Naive thymus-derived CD4-positive, alpha-beta T cell (primary cell): ENCODE results near the gene CRTC2. TPM values are rescaled to one million over a fixed set of nuclear protein-coding genes. Genes with fewer than 3 reads are reported as not detected.

Experiments used
- ATAC-seq: fragments of 150-1000 bp; cut with Tn5 transposase; 2 replicates; pipeline ENCODE4 v1.10.0; 2021; ENCODE audit warnings: mild to moderate bottlenecking, moderate library complexity
- CTCF ChIA-PET: fragments of 350-600 bp; sonication (Branson Sonifier 250); formaldehyde crosslinking; loops from one replicate; lab custom pipeline; 2021; ENCODE audit warnings: antibody characterized with exemption; lab: Charles Lee
- POLR2A ChIA-PET: fragments of 350-600 bp; sonication (Branson Sonifier 250); formaldehyde crosslinking; loops from one replicate; lab custom pipeline; 2021; ENCODE audit warnings: antibody characterized with exemption, inconsistent platforms; lab: Charles Lee
- DNase-seq, 9 donors: peaks; one replicate each; pipeline versions ENCODE4 v3.0.0 to v3.0.0-alpha.2; 2020 to 2022; ENCODE audit warnings: mixed read lengths in 1 of 9
- H3K27ac ChIP-seq: one replicate; pipeline ENCODE4 v1.7.0; 2013; ENCODE audit warnings: mild to moderate bottlenecking, low read depth, low read length, moderate library complexity
- H3K27me3 ChIP-seq, 2 donors: one replicate each; pipeline ENCODE4 v1.7.0; 2013; ENCODE audit warnings: low read length in 2 of 2, mild to moderate bottlenecking in 2 of 2, moderate library complexity in 2 of 2; ENCODE audit not compliant: control insufficient read depth in 2 of 2, insufficient read depth in 2 of 2
- H3K36me3 ChIP-seq, 3 experiments: 1 replicate in 2 of 3; 2 replicates in 1 of 3; pipeline ENCODE4 v1.7.0; 2013; ENCODE audit warnings: low read length in 3 of 3, mild to moderate bottlenecking in 3 of 3, moderate library complexity in 1 of 3; ENCODE audit not compliant: insufficient read depth in 3 of 3, control insufficient read depth in 2 of 3
- H3K4me1 ChIP-seq, 2 donors: one replicate each; pipeline ENCODE4 v1.7.0; 2013; ENCODE audit warnings: low read length in 2 of 2, mild to moderate bottlenecking in 2 of 2, moderate library complexity in 1 of 2; ENCODE audit not compliant: control insufficient read depth in 2 of 2, insufficient read depth in 2 of 2
- H3K4me3 ChIP-seq: 2 replicates; pipeline ENCODE4 v1.7.0; 2013; ENCODE audit warnings: mild to moderate bottlenecking, low read length
- H3K9me3 ChIP-seq, 3 experiments: 1 replicate in 2 of 3; 2 replicates in 1 of 3; pipeline ENCODE4 v1.7.0; 2013; ENCODE audit warnings: low read length in 3 of 3; ENCODE audit not compliant: control insufficient read depth in 2 of 3
- H3K27ac Mint-ChIP-seq, 9 donors: one replicate each; pipeline ENCODE4 v1.8.0; 2020 to 2022; ENCODE audit warnings: mixed read lengths in 9 of 9, mild to moderate bottlenecking in 8 of 9, moderate library complexity in 5 of 9, inconsistent platforms in 2 of 9
- H3K27me3 Mint-ChIP-seq, 5 donors: one replicate each; pipeline ENCODE4 v1.8.0; 2021 to 2022; ENCODE audit warnings: mixed read lengths in 5 of 5, mild to moderate bottlenecking in 1 of 5
- H3K36me3 Mint-ChIP-seq, 5 donors: one replicate each; pipeline ENCODE4 v1.8.0; 2020 to 2022; ENCODE audit warnings: mixed read lengths in 5 of 5, mild to moderate bottlenecking in 3 of 5, inconsistent platforms in 1 of 5
- H3K4me1 Mint-ChIP-seq, 7 donors: one replicate each; pipeline ENCODE4 v1.8.0; 2020 to 2022; ENCODE audit warnings: mixed read lengths in 7 of 7, mild to moderate bottlenecking in 3 of 7, inconsistent platforms in 1 of 7
- H3K4me3 Mint-ChIP-seq, 10 donors: one replicate each; pipeline ENCODE4 v1.8.0; 2020 to 2022; ENCODE audit warnings: mild to moderate bottlenecking in 10 of 10, mixed read lengths in 10 of 10, moderate library complexity in 6 of 10, inconsistent platforms in 2 of 10
- H3K9me3 Mint-ChIP-seq, 11 donors: one replicate each; pipeline ENCODE4 v1.8.0; 2020 to 2022; ENCODE audit warnings: mixed read lengths in 11 of 11, mild to moderate bottlenecking in 4 of 11, inconsistent platforms in 1 of 11, moderate library complexity in 1 of 11
- intact Hi-C, 2 donors: fragments of 100-400 bp; cut with micrococcal nuclease; formaldehyde crosslinking; loops; one replicate each; pipeline ENCODE4 v1.15.1; 2023
- polyA plus RNA-seq, 2 donors: library from polyadenylated mRNA; unstranded; fragments of 300-500 nt; fragmentation: Illumina TruSeq; gene quantifications; one replicate each; pipeline ENCODE4 v1.2.3, GENCODE V29; 2021
- total RNA-seq, 6 experiments: library from RNA in 5 of 6; stranded (reverse) in 5 of 6; gene quantifications; 1 replicate in 5 of 6; 2 replicates in 1 of 6; pipeline ENCODE4 v1.2.3 and lab custom pipeline; 2021 to 2026

Gene CRTC2
- total and polyA plus RNA-seq, 7 experiments from 2014 or later, result 25.2 to 157 (median 111) TPM

DNA sequence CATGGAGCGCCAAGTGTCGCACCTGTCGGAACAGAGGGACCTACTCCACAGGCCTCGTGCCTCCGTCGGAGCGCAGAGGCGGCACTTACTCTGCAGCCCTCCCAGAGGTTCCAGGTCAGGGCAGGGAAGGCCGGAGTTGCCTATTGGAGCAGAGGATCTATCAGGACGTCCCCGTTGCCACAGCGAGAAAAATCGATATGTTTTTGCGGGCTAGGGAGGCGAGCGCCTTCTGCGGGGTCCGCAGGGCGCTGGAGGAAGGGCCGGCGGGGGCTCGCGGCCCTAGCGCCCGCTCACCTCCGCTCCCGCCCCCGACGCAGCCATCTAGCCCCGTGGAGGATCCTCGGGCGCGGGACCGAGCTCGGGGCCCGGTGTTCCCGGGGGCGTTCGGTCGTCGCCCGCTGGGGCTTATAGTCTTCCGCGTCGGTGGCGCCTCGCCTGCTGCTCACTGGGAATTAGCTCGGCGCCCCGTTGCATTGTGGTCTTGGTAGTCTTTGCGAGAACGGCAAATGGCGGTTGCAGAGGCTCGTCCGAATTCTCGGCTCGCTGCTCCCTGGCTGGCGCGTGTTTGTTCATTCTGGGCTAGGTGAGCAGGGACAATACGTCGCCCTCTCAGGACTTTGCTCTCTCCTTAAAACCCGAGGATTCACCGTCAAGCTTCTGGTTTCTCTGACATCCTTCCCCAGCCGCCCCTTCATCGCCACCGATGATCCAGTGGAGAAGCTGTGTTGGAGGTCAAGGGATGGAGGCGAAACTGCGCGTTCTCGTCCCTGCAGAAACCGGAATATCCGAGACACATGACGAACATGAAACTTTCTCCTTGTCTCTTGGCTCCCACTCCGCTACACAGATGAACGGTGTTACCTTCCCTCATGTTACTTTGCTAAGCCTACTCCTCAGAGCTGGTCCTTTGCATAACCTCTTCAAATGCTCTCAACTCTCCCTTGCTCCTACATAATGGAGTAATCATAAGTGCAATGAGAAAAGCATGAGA is 19.1 kb upstream of the CRTC2 start, which contains the start of gene JTB:
TSS of gene JTB (minus strand) at position 425 of the 991 bp plus-strand sequence. CDS start at position 3, 422 bp downstream.
- Histone ChIP-seq H3K27me3 (no peaks in the 10 kb centered on the region), H3K27ac (peak within 1 kb of the TSS; percentile 96), H3K36me3 (peaks cover 0 to 45% (median 3%) of the 10 kb centered on the region in 3 experiments), H3K4me1 (peaks cover 9 to 15% of the 10 kb centered on the region in 2 donors), H3K4me3 (peak within 1 kb of the TSS; percentile 94), H3K9me3 (no peaks in the 10 kb centered on the region)
- intact Hi-C loops, result loop anchor here (1.0 to 5.0 kb wide), 10 partner anchors 9 to 295 kb away; partner anchors contain the start of genes CREB3L4 (in 2 of the 2), CRTC2 (in 2 of the 2), RAB13 (in 2 of the 2) and RPS27 (in 2 of the 2)
- Mint-ChIP-seq H3K27ac (peak within 1 kb of the TSS; percentile 84 to 98 (median 94)), H3K9me3 (no peaks in the 10 kb centered on the region), H3K36me3 (peaks cover 5 to 19% (median 13%) of the 10 kb centered on the region in 5 donors), H3K27me3 (no peaks in the 10 kb centered on the region), H3K4me3 (peak within 1 kb of the TSS; percentile 92 to 99 (median 97)), H3K4me1 (peaks cover 23 to 51% (median 40%) of the 10 kb centered on the region in 7 donors)
- CTCF ChIA-PET, result interaction anchor here (0.8 to 2.9 kb wide), 14 partner anchors 9 to 164 kb away, joined by 3 to 18 read pairs (median 4); partner anchors contain the start of genes CREB3L4, CRTC2, DENND4B and GATAD2B
- peak; percentile 65 to 89 (median 78) for DNase-seq
- peak; percentile 98 for ATAC-seq
- POLR2A ChIA-PET, result interaction anchor here (0.6 to 8.8 kb wide), 25 partner anchors 10 to 1066 kb away, joined by 3 to 157 read pairs (median 5); partner anchors contain the start of genes CHTOP, CREB3L4, CRTC2 and DENND4B

GRCh38 chr1:153976819-153977249 is 18.4 kb upstream of the CRTC2 start:
- peaks cover 5 to 20% (median 13%) of the 10 kb centered on the region in 5 donors for H3K36me3 Mint-ChIP-seq
- CTCF ChIA-PET, result interaction anchor here (0.8 to 2.9 kb wide), 9 partner anchors 8 to 55 kb away, joined by 3 to 18 read pairs (median 3); partner anchors contain the start of genes DENND4B and RAB13
- POLR2A ChIA-PET, result interaction anchor here (0.6 to 8.8 kb wide), 13 partner anchors 9 to 191 kb away, joined by 3 to 157 read pairs (median 15); partner anchors contain the start of genes CREB3L4, CRTC2, DENND4B and GATAD2B
- peak overlapping the region; percentile 84 to 98 (median 94) for H3K27ac Mint-ChIP-seq
- peak overlapping the region; percentile 94 for H3K4me3 ChIP-seq
- peaks cover 0 to 46% (median 3%) of the 10 kb centered on the region in 3 experiments for H3K36me3 ChIP-seq
- H3K27me3 ChIP-seq, result no peaks in the 10 kb centered on the region
- peaks cover 23 to 58% (median 46%) of the 10 kb centered on the region in 7 donors for H3K4me1 Mint-ChIP-seq
- ATAC-seq (no peak), DNase-seq (peak in 1 of 9 donors; percentile 29)
- H3K27ac ChIP-seq, result peak overlapping the region; percentile 96
- H3K27me3 Mint-ChIP-seq, result no peaks in the 10 kb centered on the region
- no peaks in the 10 kb centered on the region for H3K9me3 Mint-ChIP-seq
- intact Hi-C loops, result loop anchor here (1.0 to 5.0 kb wide), 10 partner anchors 9 to 295 kb away; partner anchors contain the start of genes CREB3L4 (in 2 of the 2), CRTC2 (in 2 of the 2), RAB13 (in 2 of the 2) and RPS27 (in 2 of the 2)
- H3K9me3 ChIP-seq, result no peaks in the 10 kb centered on the region
- peaks cover 9 to 18% of the 10 kb centered on the region in 2 donors for H3K4me1 ChIP-seq
- peak overlapping the region; percentile 92 to 99 (median 97) for H3K4me3 Mint-ChIP-seq

DNA sequence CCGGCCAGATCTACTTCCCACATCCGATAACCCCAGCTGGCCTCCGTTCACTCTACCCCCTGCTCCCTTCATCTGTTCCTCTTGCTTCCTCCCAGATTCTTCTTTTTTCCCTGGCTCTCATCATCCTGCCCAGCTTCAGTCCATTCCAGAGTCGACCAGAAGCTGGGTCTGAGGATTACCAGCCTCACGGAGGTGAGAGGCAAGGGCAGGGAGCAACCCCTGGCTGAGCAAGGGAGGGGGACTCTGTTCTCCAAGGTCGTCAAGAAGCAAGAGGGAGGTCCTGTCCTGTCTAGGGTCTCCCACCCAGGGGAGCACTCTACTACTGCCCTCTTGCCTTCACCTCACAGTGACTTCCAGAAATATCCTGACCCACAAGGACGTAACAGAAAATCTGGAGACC is 15.1 kb upstream of the CRTC2 start:
- peaks cover 9 to 21% of the 10 kb centered on the region in 2 donors for H3K4me1 ChIP-seq
- DNase-seq (no peak), ATAC-seq (no peak)
- H3K27me3 Mint-ChIP-seq, result no peaks in the 10 kb centered on the region
- no peaks in the 10 kb centered on the region for H3K27me3 ChIP-seq
- ChIA-PET POLR2A (interaction anchor here (1.3 to 8.8 kb wide), 6 partner anchors 6 to 28 kb away, joined by 6 to 157 read pairs (median 56); partner anchors contain the start of genes CREB3L4, CRTC2, DENND4B and RAB13), CTCF (interaction anchor here (1.3 to 2.0 kb wide), 2 partner anchors 16 to 70 kb away, joined by 3 to 5 read pairs; no protein-coding TSS in a partner anchor)
- no peaks in the 10 kb centered on the region for H3K9me3 ChIP-seq
- H3K9me3 Mint-ChIP-seq, result no peaks in the 10 kb centered on the region
- H3K4me1 Mint-ChIP-seq, result peaks cover 17 to 59% (median 48%) of the 10 kb centered on the region in 7 donors
- H3K27ac Mint-ChIP-seq, result peak overlapping the region in 5 of 9 donors; percentile 28 to 67 (median 29)
- H3K4me3 ChIP-seq, result no peak overlapping the region
- intact Hi-C loops, result no loop called here
- no peak overlapping the region for H3K27ac ChIP-seq
- no peak overlapping the region for H3K4me3 Mint-ChIP-seq
- H3K36me3 Mint-ChIP-seq, result peaks cover 5 to 20% (median 13%) of the 10 kb centered on the region in 5 donors
- H3K36me3 ChIP-seq, result peaks cover 0 to 46% (median 3%) of the 10 kb centered on the region in 3 experiments

DNA sequence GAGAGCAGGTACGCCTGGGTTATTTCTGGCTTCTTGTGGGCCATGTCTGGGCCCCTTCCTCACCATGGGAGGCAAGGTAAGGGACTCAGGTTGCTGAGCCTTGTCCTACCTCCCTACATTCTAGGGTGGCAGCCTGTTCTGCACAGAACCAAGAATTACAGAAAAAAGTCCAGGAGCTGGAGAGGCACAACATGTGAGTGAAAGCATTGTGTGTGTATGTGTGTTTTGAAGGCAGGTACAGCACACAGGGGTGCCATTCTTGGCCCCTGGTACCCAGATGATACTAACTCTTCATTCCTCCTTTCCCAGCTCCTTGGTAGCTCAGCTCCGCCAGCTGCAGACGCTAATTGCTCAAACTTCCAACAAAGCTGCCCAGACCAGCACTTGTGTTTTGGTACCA is 14.7 kb upstream of the CRTC2 start:
- Histone ChIP-seq H3K9me3 (no peaks in the 10 kb centered on the region), H3K36me3 (peaks cover 0 to 46% (median 3%) of the 10 kb centered on the region in 3 experiments), H3K27me3 (no peaks in the 10 kb centered on the region), H3K4me3 (no peak overlapping the region), H3K27ac (no peak overlapping the region), H3K4me1 (peaks cover 10 to 19% of the 10 kb centered on the region in 2 donors)
- ChIA-PET CTCF (interaction anchor here (2.0 kb wide), 1 partner anchor 16 kb away, joined by 5 read pairs; no protein-coding TSS in a partner anchor), POLR2A (interaction anchor here (1.3 to 8.8 kb wide), 4 partner anchors 10 to 27 kb away, joined by 6 to 157 read pairs (median 56); partner anchors contain the start of genes CRTC2, DENND4B, RAB13 and RPS27)
- Mint-ChIP-seq H3K27me3 (no peaks in the 10 kb centered on the region), H3K36me3 (peaks cover 5 to 20% (median 13%) of the 10 kb centered on the region in 5 donors), H3K9me3 (no peaks in the 10 kb centered on the region), H3K4me3 (peak overlapping the region in 1 of 10 donors; percentile 6), H3K4me1 (peaks cover 13 to 56% (median 45%) of the 10 kb centered on the region in 7 donors), H3K27ac (peak overlapping the region in 6 of 9 donors; percentile 29 to 67 (median 54))
- ATAC-seq (no peak), DNase-seq (no peak)
- intact Hi-C loops, result no loop called here

DNA sequence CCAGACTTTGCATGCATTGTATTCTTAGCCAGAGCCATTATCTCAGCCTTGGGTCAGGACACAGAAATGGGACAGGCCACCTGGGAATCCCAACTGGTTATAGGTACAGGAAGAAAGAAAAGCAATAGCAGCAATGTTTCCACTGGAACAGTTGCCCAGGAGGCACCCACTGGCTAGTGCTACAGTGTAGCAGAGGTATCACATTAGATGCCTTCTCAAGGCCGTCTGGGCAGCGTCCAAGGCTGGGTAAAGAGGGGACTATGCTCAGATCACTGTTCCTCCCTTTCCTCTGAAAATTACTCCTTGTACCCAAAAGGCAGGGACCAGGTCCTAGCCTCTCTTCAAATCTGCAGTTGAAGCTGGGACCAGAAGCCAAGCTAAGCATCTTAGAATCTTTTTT is 11.9 kb upstream of the CRTC2 start:
- Mint-ChIP-seq H3K4me3 (no peak overlapping the region), H3K27me3 (no peaks in the 10 kb centered on the region), H3K9me3 (no peaks in the 10 kb centered on the region), H3K4me1 (peaks cover 18 to 63% (median 49%) of the 10 kb centered on the region in 7 donors), H3K36me3 (peaks cover 0 to 11% (median 8%) of the 10 kb centered on the region in 5 donors), H3K27ac (peak overlapping the region in 4 of 9 donors; percentile 58 to 94 (median 76))
- Histone ChIP-seq H3K4me3 (no peak overlapping the region), H3K4me1 (peaks cover 16 to 24% of the 10 kb centered on the region in 2 donors), H3K27ac (no peak overlapping the region), H3K9me3 (no peaks in the 10 kb centered on the region), H3K36me3 (peaks cover 0 to 32% (median 3%) of the 10 kb centered on the region in 3 experiments), H3K27me3 (no peaks in the 10 kb centered on the region)
- CTCF ChIA-PET, result no interaction called here
- ATAC-seq, result no peak
- intact Hi-C loops, result no loop called here
- no peak for DNase-seq
- POLR2A ChIA-PET, result interaction anchor here (0.7 to 7.0 kb wide), 4 partner anchors 6 to 190 kb away, joined by 3 to 128 read pairs (median 62); partner anchors contain the start of genes CRTC2 and JTB
